PFSK-1 (cell line): ENCODE measurements around the gene ABCC10.

Experiments
- FOXP2 ChIP-seq: optimal IDR thresholded peaks from 2 replicates; pipeline ENCODE3; 2011; ENCODE audit warnings: borderline replicate concordance, control low read depth, inconsistent platforms; ENCODE audit not compliant: insufficient read depth; ENCODE audit errors: extremely low read length, extremely low read depth
- POLR2AphosphoS5 ChIP-seq: IDR thresholded peaks from 2 replicates; pipeline ENCODE4 v1.6.1; 2012; ENCODE audit warnings: low read depth, mild to moderate bottlenecking, control low read depth, low read length, moderate library complexity
- REST ChIP-seq, 2 experiments: IDR thresholded peaks; 2 replicates each; pipeline versions ENCODE4 v1.6.1 to v1.8.0; 2011 to 2012; ENCODE audit warnings: low read depth in 2 of 2, low read length in 2 of 2, control low read depth in 1 of 2, inconsistent platforms in 1 of 2, mild to moderate bottlenecking in 1 of 2, moderate library complexity in 1 of 2; ENCODE audit not compliant: insufficient read depth in 1 of 2
- SIN3A ChIP-seq: IDR thresholded peaks from 2 replicates; pipeline ENCODE4 v1.6.1; 2012; ENCODE audit warnings: mild to moderate bottlenecking, low read length, moderate library complexity, borderline replicate concordance; ENCODE audit not compliant: insufficient read depth
- TAF1 ChIP-seq: IDR thresholded peaks from 2 replicates; pipeline ENCODE4 v1.6.1; 2012; ENCODE audit warnings: low read length, control low read depth, borderline replicate concordance; ENCODE audit not compliant: insufficient read depth

GRCh38 chr6:43494766-43495165, 67.4 kb downstream of the ABCC10 start:
- TF ChIP-seq REST (IDR thresholded peaks at IDR 0.05; ENCODE audit: insufficient read depth in 1 of 2, low read depth in 2 of 2, low read length in 2 of 2) = no peak
- no peak for TF ChIP-seq TAF1
- no peak for TF ChIP-seq POLR2AphosphoS5
- no peak for TF ChIP-seq SIN3A
- no peak for TF ChIP-seq FOXP2
